Measurements from ENCODE around the gene GSK3A. TPM values are rescaled to one million over a fixed set of nuclear protein-coding genes. Genes with fewer than 3 reads are reported as not detected.

GSK3A gene
- total and polyA plus RNA-seq, 2 of the 8 experiments (the other 6 are each of a cell fraction or from before 2014, with no cell fraction given): 55.3 to 84.0 TPM

GRCh38 chr19:42268142-42268703 is 25.8 kb upstream of the GSK3A start (continued):
- TF ChIP-seq CHD1 (IDR thresholded peaks at IDR 0.05; ENCODE audit: low read depth, low read length) (no peak), CEBPB (IDR thresholded peaks at IDR 0.05; ENCODE audit: low read depth, low read length) (no peak), ZNF274 (IDR thresholded peaks at IDR 0.05; ENCODE audit: borderline replicate concordance, extremely low read depth, low read length) (no peak), ASH2L (IDR thresholded peaks at IDR 0.05; ENCODE audit: low read length) (peak; percentile 52), KDM1A (IDR thresholded peaks at IDR 0.05; ENCODE audit: borderline replicate concordance, low read length) (no peak), GTF2F1 (IDR thresholded peaks at IDR 0.05; ENCODE audit: borderline replicate concordance, low read depth, low read length) (no peak), TAF1 (IDR thresholded peaks at IDR 0.05; ENCODE audit: low read depth, low read length) (peak; percentile 58; the same call in 1 of the 2 replicates), YY1 (IDR thresholded peaks at IDR 0.05; ENCODE audit: low read depth, low read length) (0 out of 2 replicates have a peak, but pooled peaks have one; percentile 6), CTCF (IDR thresholded peaks at IDR 0.05; ENCODE audit: control extremely low read depth in 1 of 3, insufficient read depth in 1 of 3, low read depth in 1 of 3, low read length in 3 of 3) (no peak), CBX8 (IDR thresholded peaks at IDR 0.05; ENCODE audit: borderline replicate concordance, low read depth, low read length) (no peak), JUND (IDR thresholded peaks at IDR 0.05; ENCODE audit: low read length) (peak; percentile 96), RNF2 (IDR thresholded peaks at IDR 0.05; ENCODE audit: borderline replicate concordance, low read depth, low read length, missing control alignments, poor library complexity, severe bottlenecking) (no peak), RXRA (IDR thresholded peaks at IDR 0.05; ENCODE audit: insufficient read depth, low read depth, low read length) (no peak), TEAD4 (IDR thresholded peaks at IDR 0.05; ENCODE audit: low read depth, low read length) (no peak), SP2 (IDR thresholded peaks at IDR 0.05; ENCODE audit: low read length) (no peak), POLR2A (IDR thresholded peaks at IDR 0.05; ENCODE audit: control extremely low read depth in 1 of 2, low read depth in 2 of 2, low read length in 2 of 2) (peak in 1 of 2 experiments; percentile 60; a peak in 2 of 3 replicates)
